Right kidney (tissue), 1 donor: ENCODE measurements around the gene C2CD4B.

Experiments used
- DNase-seq: peaks from one replicate; pipeline ENCODE4 v3.0.0-alpha.2; 2016

The C2CD4B gene

DNA sequence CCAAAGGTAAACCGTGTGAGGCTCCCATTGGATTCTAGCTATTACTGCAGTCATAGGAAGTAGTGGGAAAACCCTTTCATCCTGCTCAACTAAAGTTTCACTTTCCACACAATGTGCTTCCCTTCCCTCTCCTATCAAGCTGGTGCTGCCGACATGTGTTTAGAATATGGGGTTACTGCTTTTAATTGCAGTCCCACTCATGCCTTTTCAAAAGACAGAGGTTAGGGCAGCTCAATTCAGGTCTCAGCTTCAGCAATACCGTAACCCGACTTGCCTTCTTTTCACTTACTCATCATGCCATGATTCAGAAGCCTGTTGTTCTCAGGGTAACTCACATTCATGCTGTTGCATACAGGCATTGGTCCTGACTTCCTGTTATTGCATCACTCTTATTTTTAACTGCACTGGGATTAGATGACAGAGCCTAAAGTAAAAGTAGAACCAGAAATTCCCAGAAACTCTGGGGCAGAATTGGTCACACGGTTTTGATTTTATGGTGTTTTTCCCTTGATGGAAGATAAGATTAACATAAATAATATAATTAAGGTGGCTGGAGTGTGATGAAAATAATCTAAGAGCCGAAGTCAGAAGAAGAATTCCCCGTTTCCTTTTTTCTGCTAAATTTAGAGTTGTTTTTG, 45.7 kb downstream of the C2CD4B start:
- no peak for DNase-seq

- no peak for DNase-seq
Observed at GRCh38 chr15:62118520-62119226, 46.4 kb downstream of the C2CD4B start.

DNA sequence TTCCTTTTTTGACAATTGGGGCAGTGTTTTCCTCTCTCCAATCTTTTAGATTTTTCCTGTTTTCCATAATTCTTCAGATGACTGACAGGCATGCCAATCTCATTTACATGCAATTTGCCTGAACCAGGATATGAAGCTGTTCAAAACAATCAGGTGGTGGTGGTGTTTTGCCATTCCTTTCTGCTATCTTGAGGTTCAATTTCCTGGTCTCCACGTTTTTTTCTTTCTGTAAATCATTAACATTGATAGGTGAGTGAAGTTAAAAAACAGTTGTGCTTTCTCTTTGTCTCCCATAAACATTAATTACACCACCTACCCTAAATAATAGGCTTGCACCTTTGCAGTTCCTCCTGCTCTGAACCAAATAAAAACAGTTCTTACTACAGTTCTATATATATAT, 49.2 kb downstream of the C2CD4B start:
- no peak for DNase-seq
